Lung (tissue), 12 donors: ENCODE data around the gene FAM20B. TPM values are rescaled to one million over a fixed set of nuclear protein-coding genes. Genes with fewer than 3 reads are reported as not detected.

Experiments
- ATAC-seq: fragments of 200-7000 bp; cut with Tn5 transposase; one replicate; pipeline ENCODE4 v1.9.1; 2020; ENCODE audit warnings: moderate number of reproducible peaks; ENCODE audit not compliant: insufficient read depth, low FRiP score
- DNase-seq, 3 donors: peaks; one replicate each; pipeline ENCODE4 v3.0.0-alpha.2; 2013 to 2017
- H3K27ac ChIP-seq, 2 donors: one replicate each; pipeline ENCODE4 v1.5.1; 2013; ENCODE audit warnings: mild to moderate bottlenecking in 2 of 2, moderate library complexity in 2 of 2, control low read depth in 1 of 2, inconsistent platforms in 1 of 2, low read depth in 1 of 2, low read length in 1 of 2
- H3K27me3 ChIP-seq, 3 donors: one replicate each; pipeline ENCODE4 v1.5.1; 2013; ENCODE audit warnings: low read length in 2 of 3; ENCODE audit not compliant: control insufficient read depth in 3 of 3, insufficient read depth in 3 of 3
- H3K36me3 ChIP-seq, 4 donors: one replicate each; pipeline ENCODE4 v1.5.1; 2013; ENCODE audit warnings: low read length in 4 of 4, mild to moderate bottlenecking in 1 of 4, moderate library complexity in 1 of 4; ENCODE audit not compliant: control insufficient read depth in 4 of 4, insufficient read depth in 4 of 4
- H3K4me1 ChIP-seq, 5 donors: one replicate each; pipeline ENCODE4 v1.5.1; 2013; ENCODE audit warnings: low read length in 5 of 5, mild to moderate bottlenecking in 2 of 5, moderate library complexity in 1 of 5; ENCODE audit not compliant: control insufficient read depth in 5 of 5, insufficient read depth in 5 of 5
- H3K4me3 ChIP-seq: one replicate; pipeline ENCODE4 v1.5.1; 2013; ENCODE audit warnings: mild to moderate bottlenecking, control low read depth, moderate library complexity
- H3K9ac ChIP-seq, 2 donors: one replicate each; pipeline ENCODE4 v1.5.1; 2013; ENCODE audit warnings: low read length in 2 of 2, control low read depth in 1 of 2; ENCODE audit not compliant: insufficient read depth in 1 of 2
- H3K9me3 ChIP-seq, 4 donors: one replicate each; pipeline ENCODE4 v1.5.1; 2013; ENCODE audit warnings: low read length in 3 of 4, mild to moderate bottlenecking in 1 of 4, moderate library complexity in 1 of 4; ENCODE audit not compliant: control insufficient read depth in 4 of 4, insufficient read depth in 3 of 4
- WGBS, 2 donors: extraction: QIAGEN DNeasy Blood & Tissue Kit; methylation state at CpG; one replicate each; pipeline ENCODE4 v1.1.7; 2013; 5-methylcytosine and 5-hydroxymethylcytosine counted together
- polyA plus RNA-seq, 2 donors: library from polyadenylated mRNA; stranded (reverse); fragments of 200-250 nt; gene quantifications; one replicate each; pipeline ENCODE4 v1.2.1, GENCODE V29; 2013
- total RNA-seq, 2 donors: library from RNA; depleted of rRNA in 1 of 2; stranded (reverse); fragments of >200 nt in 1 of 2; gene quantifications; one replicate each; pipeline ENCODE4 v1.2.1, GENCODE V29; 2014 to 2021
- TF ChIP-seq, protein P1 (sequence below): IDR thresholded peaks from 2 replicates; pipeline ENCODE4 v1.5.1; 2012; ENCODE audit warnings: mild to moderate bottlenecking; ENCODE audit errors: control extremely low read depth, extremely low read depth
- donor health status: control.
- donor health status: control.
- donor health status: Bipolar disorder and iron deficiency.
- donor health status: healthy.
- donor health status: DM: yes; HTN: yes; CAD: no.

Gene FAM20B
- total and polyA plus RNA-seq, 4 donors: 7.9 to 35.8 (median 19.0) TPM

DNA sequence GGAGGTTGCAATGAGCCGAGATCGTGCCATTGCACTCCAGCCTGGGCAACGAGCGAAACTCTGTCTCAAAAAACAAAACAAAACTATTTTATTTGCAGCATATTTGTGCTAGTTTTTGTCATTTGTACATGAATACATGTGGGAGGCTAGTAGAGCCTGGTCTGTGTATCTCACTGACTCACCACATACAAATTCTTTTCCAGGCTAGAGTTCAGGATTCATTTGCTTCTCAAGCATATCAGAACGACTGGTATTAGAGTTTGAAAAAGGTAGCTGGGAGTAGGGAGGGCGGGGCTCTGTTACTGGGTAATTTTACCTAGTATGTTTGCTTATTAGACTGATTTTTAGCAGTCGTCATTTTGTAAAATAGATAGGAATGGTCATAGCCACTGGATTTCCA lies 51.7 kb downstream of the FAM20B start:
- TF ChIP-seq, protein P1, sequence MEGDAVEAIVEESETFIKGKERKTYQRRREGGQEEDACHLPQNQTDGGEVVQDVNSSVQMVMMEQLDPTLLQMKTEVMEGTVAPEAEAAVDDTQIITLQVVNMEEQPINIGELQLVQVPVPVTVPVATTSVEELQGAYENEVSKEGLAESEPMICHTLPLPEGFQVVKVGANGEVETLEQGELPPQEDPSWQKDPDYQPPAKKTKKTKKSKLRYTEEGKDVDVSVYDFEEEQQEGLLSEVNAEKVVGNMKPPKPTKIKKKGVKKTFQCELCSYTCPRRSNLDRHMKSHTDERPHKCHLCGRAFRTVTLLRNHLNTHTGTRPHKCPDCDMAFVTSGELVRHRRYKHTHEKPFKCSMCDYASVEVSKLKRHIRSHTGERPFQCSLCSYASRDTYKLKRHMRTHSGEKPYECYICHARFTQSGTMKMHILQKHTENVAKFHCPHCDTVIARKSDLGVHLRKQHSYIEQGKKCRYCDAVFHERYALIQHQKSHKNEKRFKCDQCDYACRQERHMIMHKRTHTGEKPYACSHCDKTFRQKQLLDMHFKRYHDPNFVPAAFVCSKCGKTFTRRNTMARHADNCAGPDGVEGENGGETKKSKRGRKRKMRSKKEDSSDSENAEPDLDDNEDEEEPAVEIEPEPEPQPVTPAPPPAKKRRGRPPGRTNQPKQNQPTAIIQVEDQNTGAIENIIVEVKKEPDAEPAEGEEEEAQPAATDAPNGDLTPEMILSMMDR: no peak
- no peak overlapping the region for H3K9ac ChIP-seq
- no peaks in the 10 kb centered on the region for H3K27me3 ChIP-seq
- 89 to 93% methylated on average over 7 of the region's 7 CpGs for WGBS, 2 donors
- no peak for DNase-seq
- H3K4me1 ChIP-seq: peaks cover 0 to 8% (median 3%) of the 10 kb centered on the region in 5 donors
- H3K27ac ChIP-seq: no peak overlapping the region
- ATAC-seq: no peak
- no peak overlapping the region for H3K4me3 ChIP-seq
- no peaks in the 10 kb centered on the region for H3K9me3 ChIP-seq
- H3K36me3 ChIP-seq: peaks cover 0 to 14% (median 3%) of the 10 kb centered on the region in 4 donors

DNA sequence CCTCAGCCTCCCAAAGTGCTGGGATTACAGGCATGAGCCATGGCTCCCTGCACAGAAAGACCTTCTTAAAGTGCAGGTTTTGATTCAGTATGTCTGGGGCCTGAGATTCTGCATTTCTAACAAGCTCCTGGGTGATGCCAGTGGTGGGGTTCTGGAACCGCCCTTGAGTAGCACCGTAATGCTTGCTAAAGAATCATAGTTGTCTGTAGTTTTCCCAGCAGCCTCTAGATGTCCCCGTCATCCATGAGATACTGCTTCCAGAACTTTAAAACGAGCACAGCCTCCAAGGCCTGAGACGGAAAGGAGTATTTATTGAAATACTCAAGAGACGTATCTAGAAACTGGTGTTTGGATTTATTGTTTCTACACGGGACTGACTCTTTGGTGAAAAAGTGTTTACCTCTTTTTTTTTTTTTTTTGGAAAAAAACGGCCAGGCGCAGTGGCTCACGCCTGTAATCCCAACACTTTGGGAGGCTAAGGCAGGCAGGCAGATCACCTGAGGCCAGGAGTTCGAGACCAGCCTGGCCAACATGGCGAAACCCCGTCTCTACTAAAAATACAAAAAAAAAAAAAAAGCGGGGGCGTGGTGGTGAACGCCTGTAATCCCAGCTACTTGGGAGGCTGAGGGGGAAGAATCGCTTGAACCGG lies 53.5 kb downstream of the FAM20B start:
- ATAC-seq (no peak), DNase-seq (peak; percentile 59 to 85 (median 85))
- H3K9me3 ChIP-seq: no peaks in the 10 kb centered on the region
- no peak overlapping the region for H3K9ac ChIP-seq
- peaks cover 0 to 15% (median 3%) of the 10 kb centered on the region in 5 donors for H3K4me1 ChIP-seq
- H3K27ac ChIP-seq: no peak overlapping the region
- H3K4me3 ChIP-seq: no peak overlapping the region
- no peaks in the 10 kb centered on the region for H3K27me3 ChIP-seq
- WGBS, 2 donors: 45 to 50% methylated on average over 16 to 18 of the region's 18 CpGs
- peaks cover 0 to 1% (median 0%) of the 10 kb centered on the region in 4 donors for H3K36me3 ChIP-seq
- TF ChIP-seq, protein P1: peak; percentile 61

DNA sequence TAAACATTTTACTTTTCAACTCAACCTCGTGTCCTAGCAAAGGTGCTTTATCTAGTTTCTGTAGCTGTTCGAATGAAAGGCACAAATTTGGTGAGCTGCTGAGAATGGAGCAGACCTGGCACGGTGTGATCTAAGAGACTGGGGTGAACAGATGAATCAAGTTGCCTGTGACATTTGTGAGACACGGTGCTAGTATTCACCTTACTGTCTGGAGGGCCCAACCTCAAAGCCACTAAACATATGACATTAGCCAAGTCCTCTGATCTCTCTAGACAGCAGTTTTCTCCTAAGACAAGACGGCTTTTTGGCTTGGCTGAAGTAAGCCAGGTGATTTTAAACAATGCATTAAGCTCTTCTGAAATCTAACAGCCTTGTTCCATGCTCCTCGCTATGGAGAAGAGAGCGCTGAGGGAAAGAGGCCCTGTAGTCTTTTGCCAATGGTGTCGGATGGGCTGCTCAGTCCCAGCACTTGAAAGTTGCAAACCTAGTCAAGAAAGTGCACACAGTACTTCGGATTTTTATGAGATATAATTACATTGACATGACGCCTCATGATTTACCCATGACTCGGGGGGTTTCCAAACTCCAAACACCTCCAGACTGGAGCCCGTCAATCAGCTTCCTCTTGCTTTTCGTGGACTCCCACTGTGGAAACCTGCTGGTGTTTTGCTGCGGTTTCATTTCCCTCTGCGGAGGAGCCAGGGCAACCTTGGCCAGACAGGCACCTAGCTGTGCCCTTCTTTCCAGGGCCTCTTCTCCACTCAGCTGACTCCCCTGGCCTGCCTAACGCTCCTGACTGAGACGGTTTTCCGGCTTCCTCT lies 55.4 kb downstream of the FAM20B start:
- H3K27me3 ChIP-seq: no peaks in the 10 kb centered on the region
- WGBS, 2 donors: 35% methylated on average over 18 of the region's 18 CpGs
- peak in 1 of 3 donors; percentile 19 for DNase-seq
- H3K9ac ChIP-seq: peak overlapping the region; percentile 61 to 84
- ATAC-seq: no peak
- H3K4me3 ChIP-seq: peak overlapping the region; percentile 90
- H3K9me3 ChIP-seq: no peaks in the 10 kb centered on the region
- peaks cover 0 to 6% (median 3%) of the 10 kb centered on the region in 4 donors for H3K36me3 ChIP-seq
- peak overlapping the region; percentile 82 to 97 for H3K27ac ChIP-seq
- TF ChIP-seq, protein P1: no peak
- peaks cover 0 to 15% (median 3%) of the 10 kb centered on the region in 5 donors for H3K4me1 ChIP-seq
